Thymus (tissue), 11 donors: ENCODE measurements around the gene SURF1. TPM values are rescaled to one million over a fixed set of nuclear protein-coding genes. Genes with fewer than 3 reads are reported as not detected.
"Not testable (repeated sequence)": the region's sequence is repeated elsewhere in the genome, so short reads cannot be mapped to it uniquely, and the experiment has no call there.

Experiments used
- DNase-seq, 9 donors: peaks; one replicate each; pipeline ENCODE4 v3.0.0-alpha.2; 2013; ENCODE audit warnings: low spot score in 9 of 9, low read depth in 6 of 9, missing footprints in 1 of 9
- H3K27ac ChIP-seq, 2 donors: one replicate each; pipeline ENCODE4 v1.5.1; 2013; ENCODE audit warnings: control low read depth in 1 of 2, low read depth in 1 of 2, low read length in 1 of 2, mild to moderate bottlenecking in 1 of 2, moderate library complexity in 1 of 2
- H3K27me3 ChIP-seq, 2 donors: one replicate each; pipeline ENCODE4 v1.5.1; 2013; ENCODE audit warnings: low read length in 1 of 2; ENCODE audit not compliant: control insufficient read depth in 2 of 2, insufficient read depth in 1 of 2
- H3K36me3 ChIP-seq, 2 donors: one replicate each; pipeline ENCODE4 v1.5.1; 2013; ENCODE audit warnings: low read length in 1 of 2, mild to moderate bottlenecking in 1 of 2, moderate library complexity in 1 of 2; ENCODE audit not compliant: control insufficient read depth in 2 of 2, insufficient read depth in 2 of 2
- H3K4me1 ChIP-seq, 2 donors: one replicate each; pipeline ENCODE4 v1.5.1; 2013; ENCODE audit warnings: low read length in 2 of 2; ENCODE audit not compliant: control insufficient read depth in 2 of 2, insufficient read depth in 2 of 2
- H3K4me3 ChIP-seq, 2 donors: one replicate each; pipeline ENCODE4 v1.5.1; 2013; ENCODE audit warnings: low read length in 2 of 2, control low read depth in 1 of 2, mild to moderate bottlenecking in 1 of 2
- H3K9me3 ChIP-seq, 2 donors: one replicate each; pipeline ENCODE4 v1.5.1; 2013; ENCODE audit warnings: low read length in 1 of 2, mild to moderate bottlenecking in 1 of 2; ENCODE audit not compliant: control insufficient read depth in 2 of 2, insufficient read depth in 1 of 2
- WGBS: extraction: QIAGEN DNeasy Blood & Tissue Kit; methylation state at CpG from one replicate; pipeline ENCODE4 v1.1.7; 2013; 5-methylcytosine and 5-hydroxymethylcytosine counted together
- polyA plus RNA-seq: library from polyadenylated mRNA; stranded (reverse); fragments of 200-250 nt; gene quantifications from one replicate; pipeline ENCODE4 v1.2.3, GENCODE V29; 2013
- total RNA-seq: library from RNA; stranded (reverse); fragments of 120-200 nt; gene quantifications from one replicate; pipeline ENCODE4 v1.2.4, GENCODE V29; 2013
- donor health status: healthy.

Gene SURF1
- total and polyA plus RNA-seq, 2 donors, result 31.9 to 84.0 TPM

GRCh38 chr9:133327021-133327420, 29.3 kb downstream of the SURF1 start:
- not testable (repeated sequence) for H3K27me3 ChIP-seq, DNase-seq, H3K4me3 ChIP-seq, H3K9me3 ChIP-seq, H3K4me1 ChIP-seq, H3K27ac ChIP-seq
- WGBS, result 97% methylated on average over 6 of the region's 6 CpGs
- peaks cover 14 to 21% of the 10 kb centered on the region in 2 donors for H3K36me3 ChIP-seq

GRCh38 chr9:133323991-133324703, 32.1 kb downstream of the SURF1 start:
- Histone ChIP-seq H3K4me1 (no peaks in the 10 kb centered on the region), H3K4me3 (no peak overlapping the region), H3K36me3 (no peaks in the 10 kb centered on the region), H3K9me3 (peaks cover 0 to 3% of the 10 kb centered on the region in 2 donors), H3K27ac (no peak overlapping the region), H3K27me3 (peaks cover 0 to 4% of the 10 kb centered on the region in 2 donors)
- 94% methylated on average over 13 of the region's 13 CpGs for WGBS
- no peak for DNase-seq

GRCh38 chr9:133323211-133323610, 33.1 kb downstream of the SURF1 start:
- 95% methylated on average over 10 of the region's 10 CpGs for WGBS
- peaks cover 0 to 4% of the 10 kb centered on the region in 2 donors for H3K27me3 ChIP-seq
- DNase-seq, result no peak

GRCh38 chr9:133322701-133323100, 33.6 kb downstream of the SURF1 start:
- whole genome bisulfite sequencing, result 59% methylated on average over 14 of the region's 14 CpGs
- no peak for DNase-seq
- Histone ChIP-seq H3K36me3 (no peaks in the 10 kb centered on the region), H3K4me3 (no peak overlapping the region), H3K4me1 (no peaks in the 10 kb centered on the region), H3K27me3 (peaks cover 0 to 4% of the 10 kb centered on the region in 2 donors), H3K27ac (no peak overlapping the region), H3K9me3 (peaks cover 0 to 3% of the 10 kb centered on the region in 2 donors)

More at GRCh38 chr9:133323211-133323610, 33.1 kb downstream of the SURF1 start:
- peaks cover 0 to 3% of the 10 kb centered on the region in 2 donors for H3K9me3 ChIP-seq
- no peak overlapping the region for H3K4me3 ChIP-seq
- H3K36me3 ChIP-seq, result no peaks in the 10 kb centered on the region
- H3K4me1 ChIP-seq, result no peaks in the 10 kb centered on the region
- H3K27ac ChIP-seq, result no peak overlapping the region

GRCh38 chr9:133321411-133321935, 34.8 kb downstream of the SURF1 start:
- H3K27ac ChIP-seq, result no peak overlapping the region
- no peaks in the 10 kb centered on the region for H3K4me1 ChIP-seq
- H3K9me3 ChIP-seq, result peaks cover 0 to 3% of the 10 kb centered on the region in 2 donors
- peaks cover 0 to 4% of the 10 kb centered on the region in 2 donors for H3K27me3 ChIP-seq
- WGBS, result 94% methylated on average over 13 of the region's 13 CpGs
- no peaks in the 10 kb centered on the region for H3K36me3 ChIP-seq
- H3K4me3 ChIP-seq, result no peak overlapping the region
- DNase-seq, result no peak

- no peak for DNase-seq
- 94% methylated on average over 13 of the region's 13 CpGs for WGBS
- Histone ChIP-seq H3K4me1 (no peaks in the 10 kb centered on the region), H3K36me3 (no peaks in the 10 kb centered on the region), H3K4me3 (no peak overlapping the region), H3K9me3 (peaks cover 0 to 3% of the 10 kb centered on the region in 2 donors), H3K27ac (no peak overlapping the region), H3K27me3 (peaks cover 0 to 4% of the 10 kb centered on the region in 2 donors)
Observed at GRCh38 chr9:133320421-133320881, 35.8 kb downstream of the SURF1 start.

GRCh38 chr9:133317551-133317950, 38.7 kb downstream of the SURF1 start:
- H3K4me3 ChIP-seq, DNase-seq, H3K36me3 ChIP-seq, H3K4me1 ChIP-seq, H3K27me3 ChIP-seq, H3K27ac ChIP-seq, H3K9me3 ChIP-seq: not testable (repeated sequence)
- 93% methylated on average over 13 of the region's 13 CpGs for WGBS

- Histone ChIP-seq H3K4me1 (no peaks in the 10 kb centered on the region), H3K27me3 (no peaks in the 10 kb centered on the region), H3K36me3 (no peaks in the 10 kb centered on the region), H3K27ac (no peak overlapping the region), H3K4me3 (no peak overlapping the region), H3K9me3 (no peaks in the 10 kb centered on the region)
- WGBS, result 89% methylated on average over 2 of the region's 2 CpGs
- DNase-seq, result no peak
Observed at GRCh38 chr9:133315997-133316396, 40.3 kb downstream of the SURF1 start.

- no peaks in the 10 kb centered on the region for H3K4me1 ChIP-seq
- WGBS, result 92% methylated on average over 6 of the region's 6 CpGs
- no peaks in the 10 kb centered on the region for H3K27me3 ChIP-seq
- no peak overlapping the region for H3K27ac ChIP-seq
- no peaks in the 10 kb centered on the region for H3K9me3 ChIP-seq
- H3K36me3 ChIP-seq, result no peaks in the 10 kb centered on the region
- DNase-seq, result no peak
- no peak overlapping the region for H3K4me3 ChIP-seq
Observed at GRCh38 chr9:133309608-133310007, 46.7 kb downstream of the SURF1 start.
